Fibroblast of lung (primary cell): ENCODE measurements around the gene ZNF823.

ENCODE experiments used
- EZH2 ChIP-seq: IDR thresholded peaks from 2 replicates; pipeline ENCODE4 v1.5.1; 2012; ENCODE audit warnings: low read length, control low read depth, mild to moderate bottlenecking; ENCODE audit errors: missing control alignments
- TF ChIP-seq, protein P1 (sequence below), 2 donors: IDR thresholded peaks in 1 of 2; conservative IDR thresholded peaks in 1 of 2; 1 replicate in 1 of 2; 2 replicates in 1 of 2; pipeline ENCODE4 v1.5.1; 2011 to 2012; ENCODE audit warnings: low read length in 2 of 2, control low read depth in 1 of 2, inconsistent platforms in 1 of 2, low read depth in 1 of 2, mild to moderate bottlenecking in 1 of 2

DNA sequence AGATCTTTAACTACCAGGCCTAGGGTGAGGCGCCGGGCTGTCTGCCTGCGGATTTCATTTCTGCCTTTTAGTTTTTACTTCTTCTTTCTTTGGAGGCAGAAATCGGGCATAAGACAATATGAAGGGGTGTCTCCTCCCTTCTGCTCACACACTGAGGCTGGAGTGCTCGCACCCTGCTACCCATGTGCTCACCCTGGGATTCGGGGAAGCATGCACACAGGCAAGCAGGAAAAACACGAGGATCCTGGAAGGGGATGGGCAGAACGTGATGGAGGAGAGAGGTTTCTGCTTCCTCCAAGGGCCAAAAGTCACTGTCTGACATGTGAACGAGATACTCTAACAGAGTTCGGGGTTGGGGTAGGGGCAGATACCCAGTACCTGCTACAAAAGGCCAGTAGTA is 28.4 kb downstream of the ZNF823 start:
- TF ChIP-seq, protein P1, sequence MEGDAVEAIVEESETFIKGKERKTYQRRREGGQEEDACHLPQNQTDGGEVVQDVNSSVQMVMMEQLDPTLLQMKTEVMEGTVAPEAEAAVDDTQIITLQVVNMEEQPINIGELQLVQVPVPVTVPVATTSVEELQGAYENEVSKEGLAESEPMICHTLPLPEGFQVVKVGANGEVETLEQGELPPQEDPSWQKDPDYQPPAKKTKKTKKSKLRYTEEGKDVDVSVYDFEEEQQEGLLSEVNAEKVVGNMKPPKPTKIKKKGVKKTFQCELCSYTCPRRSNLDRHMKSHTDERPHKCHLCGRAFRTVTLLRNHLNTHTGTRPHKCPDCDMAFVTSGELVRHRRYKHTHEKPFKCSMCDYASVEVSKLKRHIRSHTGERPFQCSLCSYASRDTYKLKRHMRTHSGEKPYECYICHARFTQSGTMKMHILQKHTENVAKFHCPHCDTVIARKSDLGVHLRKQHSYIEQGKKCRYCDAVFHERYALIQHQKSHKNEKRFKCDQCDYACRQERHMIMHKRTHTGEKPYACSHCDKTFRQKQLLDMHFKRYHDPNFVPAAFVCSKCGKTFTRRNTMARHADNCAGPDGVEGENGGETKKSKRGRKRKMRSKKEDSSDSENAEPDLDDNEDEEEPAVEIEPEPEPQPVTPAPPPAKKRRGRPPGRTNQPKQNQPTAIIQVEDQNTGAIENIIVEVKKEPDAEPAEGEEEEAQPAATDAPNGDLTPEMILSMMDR (conservative IDR thresholded peaks at IDR 0.05 in 1 of 2, IDR thresholded peaks at IDR 0.05 in 1 of 2; ENCODE audit: low read depth in 1 of 2, low read length in 2 of 2), result no peak
- TF ChIP-seq EZH2, result no peak
